ENCODE results near the gene XPOT. TPM values are rescaled to one million over a fixed set of nuclear protein-coding genes. Genes with fewer than 3 reads are reported as not detected.

XPOT gene
- total RNA-seq, 1 experiment from 2014 or later = 140 TPM

DNA sequence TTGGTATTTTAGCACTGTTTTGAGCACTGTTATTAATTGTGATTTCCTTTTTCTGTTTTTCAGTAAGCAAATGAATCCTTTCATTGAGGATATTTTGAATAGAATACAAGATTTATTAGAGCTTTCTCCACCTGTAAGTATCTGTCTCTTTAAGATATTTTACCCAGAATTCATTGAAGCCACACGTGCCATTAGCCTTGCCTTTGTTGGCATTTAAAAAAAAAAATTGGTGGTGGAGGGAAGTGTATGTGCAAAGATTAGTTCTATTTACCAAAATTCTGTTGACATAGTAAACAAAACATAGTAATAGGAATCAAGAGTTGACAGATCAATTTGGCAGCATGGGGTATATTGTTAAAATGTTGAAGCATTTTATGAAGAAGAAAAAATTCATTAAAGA, 23.8 kb downstream of the XPOT start:
- Mint-ChIP-seq H3K9me3 (ENCODE audit: low read depth, unreplicated experiment) (no peaks in the 10 kb centered on the region), H3K36me3 (ENCODE audit: insufficient read depth, unreplicated experiment) (peaks cover 91% of the 10 kb centered on the region), H3K4me1 (ENCODE audit: low read depth, unreplicated experiment) (peaks cover 6% of the 10 kb centered on the region), H3K4me3 (ENCODE audit: low read depth, unreplicated experiment) (no peak overlapping the region), H3K27ac (ENCODE audit: unreplicated experiment) (no peak overlapping the region), H3K27me3 (ENCODE audit: unreplicated experiment) (no peaks in the 10 kb centered on the region)
- no TSS peak for BruUV-seq (replicated peaks)
- intact Hi-C loops (cut with micrococcal nuclease; ENCODE audit: unreplicated experiment) = no loop called here
- CTCF ChIA-PET = interaction anchor here (0.7 kb wide), 1 partner anchor 1193 kb away, joined by 3 read pairs; no protein-coding TSS in a partner anchor
- TF ChIP-seq, protein P1, sequence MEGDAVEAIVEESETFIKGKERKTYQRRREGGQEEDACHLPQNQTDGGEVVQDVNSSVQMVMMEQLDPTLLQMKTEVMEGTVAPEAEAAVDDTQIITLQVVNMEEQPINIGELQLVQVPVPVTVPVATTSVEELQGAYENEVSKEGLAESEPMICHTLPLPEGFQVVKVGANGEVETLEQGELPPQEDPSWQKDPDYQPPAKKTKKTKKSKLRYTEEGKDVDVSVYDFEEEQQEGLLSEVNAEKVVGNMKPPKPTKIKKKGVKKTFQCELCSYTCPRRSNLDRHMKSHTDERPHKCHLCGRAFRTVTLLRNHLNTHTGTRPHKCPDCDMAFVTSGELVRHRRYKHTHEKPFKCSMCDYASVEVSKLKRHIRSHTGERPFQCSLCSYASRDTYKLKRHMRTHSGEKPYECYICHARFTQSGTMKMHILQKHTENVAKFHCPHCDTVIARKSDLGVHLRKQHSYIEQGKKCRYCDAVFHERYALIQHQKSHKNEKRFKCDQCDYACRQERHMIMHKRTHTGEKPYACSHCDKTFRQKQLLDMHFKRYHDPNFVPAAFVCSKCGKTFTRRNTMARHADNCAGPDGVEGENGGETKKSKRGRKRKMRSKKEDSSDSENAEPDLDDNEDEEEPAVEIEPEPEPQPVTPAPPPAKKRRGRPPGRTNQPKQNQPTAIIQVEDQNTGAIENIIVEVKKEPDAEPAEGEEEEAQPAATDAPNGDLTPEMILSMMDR (IDR thresholded peaks at IDR 0.05; ENCODE audit: unreplicated experiment) = no peak
- DNase-seq = no peak

DNA sequence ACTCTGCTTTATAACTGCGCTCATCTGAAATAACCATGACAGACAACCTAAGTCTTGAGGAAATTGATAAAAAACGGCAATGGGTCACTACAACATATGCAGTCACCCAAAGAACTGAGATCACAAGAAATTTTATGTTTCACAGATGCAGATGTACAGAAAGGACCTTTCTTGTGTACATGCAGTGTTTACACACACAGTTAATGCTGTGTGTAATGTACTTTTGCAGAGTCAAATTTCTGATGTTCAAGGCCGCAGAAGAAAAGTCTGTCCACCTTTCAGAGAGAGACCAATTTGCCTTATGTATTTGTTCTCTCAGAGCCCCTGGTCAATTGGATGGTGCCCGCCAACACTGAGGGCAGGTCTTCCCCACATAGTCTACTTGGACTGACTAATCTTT, 24.8 kb downstream of the XPOT start:
- Mint-ChIP-seq H3K27ac (ENCODE audit: unreplicated experiment) (no peak overlapping the region), H3K4me3 (ENCODE audit: low read depth, unreplicated experiment) (no peak overlapping the region), H3K9me3 (ENCODE audit: low read depth, unreplicated experiment) (no peaks in the 10 kb centered on the region), H3K36me3 (ENCODE audit: insufficient read depth, unreplicated experiment) (peaks cover 91% of the 10 kb centered on the region), H3K4me1 (ENCODE audit: low read depth, unreplicated experiment) (peaks cover 6% of the 10 kb centered on the region), H3K27me3 (ENCODE audit: unreplicated experiment) (no peaks in the 10 kb centered on the region)
- no TSS peak for BruUV-seq (replicated peaks)
- intact Hi-C loops (cut with micrococcal nuclease; ENCODE audit: unreplicated experiment) = no loop called here
- TF ChIP-seq, protein P1 (IDR thresholded peaks at IDR 0.05; ENCODE audit: unreplicated experiment) = no peak
- CTCF ChIA-PET = no interaction called here
- no peak for DNase-seq

DNA sequence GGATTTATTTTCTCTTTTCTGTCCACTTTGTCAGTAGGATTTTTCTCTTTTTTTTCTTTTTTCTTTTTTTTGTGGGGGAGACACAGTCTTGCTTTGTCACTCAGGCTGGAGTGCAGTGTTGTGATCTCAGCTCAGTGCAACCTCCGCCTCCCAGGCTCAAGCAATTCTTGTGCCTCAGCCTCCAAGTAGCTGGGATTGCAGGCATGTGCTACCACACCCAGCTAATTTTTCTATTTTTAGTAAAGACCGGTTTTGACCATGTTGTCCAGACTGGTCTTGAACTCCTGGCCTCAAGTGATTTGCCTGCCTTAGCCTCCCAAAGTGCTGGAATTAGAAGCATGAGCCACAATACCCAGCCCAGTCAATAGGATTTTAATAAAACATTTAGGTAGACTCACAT, 26.7 kb downstream of the XPOT start:
- CTCF ChIA-PET = interaction anchor here (0.6 kb wide), 1 partner anchor 93 kb away, joined by 4 read pairs; no protein-coding TSS in a partner anchor
- no TSS peak for BruUV-seq (replicated peaks)
- TF ChIP-seq, protein P1 (IDR thresholded peaks at IDR 0.05; ENCODE audit: unreplicated experiment) = no peak
- intact Hi-C loops (cut with micrococcal nuclease; ENCODE audit: unreplicated experiment) = no loop called here
- H3K4me1 Mint-ChIP-seq (ENCODE audit: low read depth, unreplicated experiment) = peaks cover 6% of the 10 kb centered on the region
- H3K36me3 Mint-ChIP-seq (ENCODE audit: insufficient read depth, unreplicated experiment) = peaks cover 96% of the 10 kb centered on the region
- no peaks in the 10 kb centered on the region for H3K27me3 Mint-ChIP-seq (ENCODE audit: unreplicated experiment)
- DNase-seq = no peak
- no peak overlapping the region for H3K4me3 Mint-ChIP-seq (ENCODE audit: low read depth, unreplicated experiment)
- H3K9me3 Mint-ChIP-seq (ENCODE audit: low read depth, unreplicated experiment) = no peaks in the 10 kb centered on the region
- no peak overlapping the region for H3K27ac Mint-ChIP-seq (ENCODE audit: unreplicated experiment)

DNA sequence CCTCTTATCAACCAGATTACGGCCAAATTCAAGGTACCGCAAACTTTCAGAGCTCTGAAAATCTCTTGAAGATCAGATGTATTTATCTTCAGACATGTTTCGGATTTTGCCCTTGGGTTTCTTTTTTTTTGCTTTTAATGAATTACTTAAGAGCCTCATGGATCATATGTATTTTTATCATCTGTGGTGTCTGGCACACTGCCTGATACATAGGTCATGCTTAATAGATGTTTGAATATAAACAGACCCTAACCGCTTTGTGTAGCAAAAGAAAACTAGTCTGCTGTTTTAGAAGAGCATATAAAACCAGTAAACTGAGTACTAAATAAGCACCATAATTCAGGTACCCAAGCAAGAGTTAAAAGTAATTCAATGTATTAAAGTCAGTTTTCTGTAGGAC, 27.6 kb downstream of the XPOT start:
- no peak for DNase-seq
- H3K4me3 Mint-ChIP-seq (ENCODE audit: low read depth, unreplicated experiment) = no peak overlapping the region
- TF ChIP-seq, protein P1 (IDR thresholded peaks at IDR 0.05; ENCODE audit: unreplicated experiment) = no peak
- no peak overlapping the region for H3K27ac Mint-ChIP-seq (ENCODE audit: unreplicated experiment)
- peaks cover 6% of the 10 kb centered on the region for H3K4me1 Mint-ChIP-seq (ENCODE audit: low read depth, unreplicated experiment)
- no peaks in the 10 kb centered on the region for H3K9me3 Mint-ChIP-seq (ENCODE audit: low read depth, unreplicated experiment)
- no TSS peak for BruUV-seq (replicated peaks)
- H3K36me3 Mint-ChIP-seq (ENCODE audit: insufficient read depth, unreplicated experiment) = peaks cover 96% of the 10 kb centered on the region
- intact Hi-C loops (cut with micrococcal nuclease; ENCODE audit: unreplicated experiment) = no loop called here
- no peaks in the 10 kb centered on the region for H3K27me3 Mint-ChIP-seq (ENCODE audit: unreplicated experiment)
- CTCF ChIA-PET = interaction anchor here (0.6 kb wide), 1 partner anchor 92 kb away, joined by 4 read pairs; no protein-coding TSS in a partner anchor

Data from Calu3 (cell line).